NB4 (cell line): ENCODE measurements around the gene ZNF407.
"Not testable (repeated sequence)": the region's sequence is repeated elsewhere in the genome, so short reads cannot be mapped to it uniquely, and the experiment has no call there.

Experiments used
- DNase-seq: peaks from one replicate; pipeline ENCODE4 v3.0.0; 2010; ENCODE audit warnings: low read depth
- H3K4me3 ChIP-seq: one replicate; pipeline ENCODE4 v1.5.1; 2011; ENCODE audit warnings: mild to moderate bottlenecking, low read depth, low read length, moderate library complexity
- CTCF ChIP-seq: IDR thresholded peaks from one replicate; pipeline ENCODE4 v1.5.1; 2012; ENCODE audit warnings: low read depth, low read length
- MAX ChIP-seq: IDR thresholded peaks from 2 replicates; pipeline ENCODE4 v1.6.1; 2011; ENCODE audit warnings: low read depth, low read length
- MYC ChIP-seq: IDR thresholded peaks from 2 replicates; pipeline ENCODE4 v1.6.1; 2011; ENCODE audit warnings: low read depth, low read length
- POLR2A ChIP-seq: IDR thresholded peaks from 2 replicates; pipeline ENCODE4 v1.6.1; 2011; ENCODE audit warnings: mild to moderate bottlenecking; ENCODE audit not compliant: insufficient read length; ENCODE audit errors: extremely low read depth

The ZNF407 gene

GRCh38 chr18:75089748-75090327 is 492.2 kb downstream of the ZNF407 start:
- TF ChIP-seq CTCF (no peak), POLR2A (no peak), MAX (no peak)
- H3K4me3 ChIP-seq: no peak overlapping the region
- DNase-seq: no peak

GRCh38 chr18:75090336-75090735 is 492.7 kb downstream of the ZNF407 start:
- TF ChIP-seq MAX: no peak
- H3K4me3 ChIP-seq: no peak overlapping the region
- DNase-seq: no peak

GRCh38 chr18:75097491-75098225 is 500.0 kb downstream of the ZNF407 start:
- no peak overlapping the region for H3K4me3 ChIP-seq
- no peak for DNase-seq
- TF ChIP-seq MYC (no peak), POLR2A (no peak), MAX (no peak), CTCF (no peak)

- H3K4me3 ChIP-seq: no peak overlapping the region
- no peak for DNase-seq
- no peak for TF ChIP-seq CTCF
- TF ChIP-seq MYC: no peak
- no peak for TF ChIP-seq POLR2A
- TF ChIP-seq MAX: no peak
Observed at GRCh38 chr18:75100832-75101630, 503.4 kb downstream of the ZNF407 start.

GRCh38 chr18:75101916-75102315 is 504.2 kb downstream of the ZNF407 start:
- no peak overlapping the region for H3K4me3 ChIP-seq
- DNase-seq: no peak
- no peak for TF ChIP-seq MAX
- no peak for TF ChIP-seq CTCF
- no peak for TF ChIP-seq MYC
- TF ChIP-seq POLR2A: no peak

- not testable (repeated sequence) for H3K4me3 ChIP-seq, DNase-seq
Observed at GRCh38 chr18:75104029-75104428, 506.4 kb downstream of the ZNF407 start.
